Activated CD8-positive, alpha-beta memory T cell treated with anti-CD3 and anti-CD28 coated beads for 24 hours (primary cell): ENCODE results near the gene FCHSD1.
A peak's percentile ranks its signal among the peaks of the same experiment; 100 is the strongest.

Experiments used
- DNase-seq: peaks from one replicate; pipeline ENCODE4 v3.0.0-alpha.2; 2020

FCHSD1 gene

GRCh38 chr5:141672841-141673813 is 21.9 kb upstream of the FCHSD1 start:
- no peak for DNase-seq

- DNase-seq: no peak
Measured at GRCh38 chr5:141672071-141672840, 21.0 kb upstream of the FCHSD1 start.

- DNase-seq: no peak
Measured at GRCh38 chr5:141669520-141669919, 18.3 kb upstream of the FCHSD1 start.

GRCh38 chr5:141668601-141669265 is 17.5 kb upstream of the FCHSD1 start:
- DNase-seq: no peak

GRCh38 chr5:141665995-141666940 is 15.1 kb upstream of the FCHSD1 start:
- no peak for DNase-seq

- peak; percentile 91 for DNase-seq
Measured at GRCh38 chr5:141664733-141665461, 13.7 kb upstream of the FCHSD1 start.

- DNase-seq: no peak
Measured at GRCh38 chr5:141663506-141663905, 12.3 kb upstream of the FCHSD1 start.

GRCh38 chr5:141662028-141662427 is 10.8 kb upstream of the FCHSD1 start:
- no peak for DNase-seq

GRCh38 chr5:141657937-141658545 is 6.8 kb upstream of the FCHSD1 start:
- no peak for DNase-seq

- DNase-seq: no peak
Measured at GRCh38 chr5:141657404-141657803, 6.2 kb upstream of the FCHSD1 start.

GRCh38 chr5:141656396-141656795 is 5.2 kb upstream of the FCHSD1 start:
- DNase-seq: no peak

GRCh38 chr5:141655020-141655419 is 3.8 kb upstream of the FCHSD1 start:
- no peak for DNase-seq

- DNase-seq: no peak
Measured at GRCh38 chr5:141654298-141654697, 3.1 kb upstream of the FCHSD1 start.

GRCh38 chr5:141651728-141652105 is 499 bp upstream of the FCHSD1 start:
- no peak for DNase-seq

- DNase-seq: no peak
Measured at GRCh38 chr5:141649972-141650371, 1.2 kb downstream of the FCHSD1 start.

- no peak for DNase-seq
Measured at GRCh38 chr5:141649056-141649688, 2.0 kb downstream of the FCHSD1 start.

- DNase-seq: no peak
Measured at GRCh38 chr5:141647851-141648250, 3.4 kb downstream of the FCHSD1 start.

GRCh38 chr5:141647242-141647641 is 4.0 kb downstream of the FCHSD1 start:
- DNase-seq: no peak

- no peak for DNase-seq
Measured at GRCh38 chr5:141646026-141646425, 5.2 kb downstream of the FCHSD1 start.

- no peak for DNase-seq
Measured at GRCh38 chr5:141641634-141642267, 9.5 kb downstream of the FCHSD1 start.
